Measurements from ENCODE around the gene MAMLD1.

MAMLD1 gene

DNA sequence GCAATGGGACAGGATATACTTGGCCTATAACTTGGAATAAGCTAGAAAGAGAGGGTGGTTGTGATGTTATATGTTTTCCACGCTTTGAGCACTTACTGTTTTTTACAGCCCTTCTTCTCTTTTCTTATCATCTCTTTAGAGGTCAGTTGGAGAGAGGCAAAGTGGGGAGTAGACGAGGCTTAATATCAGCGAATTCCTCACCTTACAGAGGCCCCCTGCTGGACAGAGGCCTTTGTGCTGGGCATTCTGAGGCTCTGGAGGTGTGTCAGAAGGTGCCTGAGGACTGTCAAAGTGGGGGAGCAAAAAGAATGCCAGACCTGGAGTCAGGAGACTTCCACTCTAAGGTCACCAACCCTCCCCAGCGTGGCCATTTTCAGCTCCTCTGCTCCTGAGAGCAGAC, 42.5 kb downstream of the MAMLD1 start:
- DNase-seq (ENCODE audit: low read depth, low spot score): no peak

GRCh38 chrX:150406596-150406995, 43.5 kb downstream of the MAMLD1 start:
- no peak for DNase-seq (ENCODE audit: low read depth, low spot score)

DNA sequence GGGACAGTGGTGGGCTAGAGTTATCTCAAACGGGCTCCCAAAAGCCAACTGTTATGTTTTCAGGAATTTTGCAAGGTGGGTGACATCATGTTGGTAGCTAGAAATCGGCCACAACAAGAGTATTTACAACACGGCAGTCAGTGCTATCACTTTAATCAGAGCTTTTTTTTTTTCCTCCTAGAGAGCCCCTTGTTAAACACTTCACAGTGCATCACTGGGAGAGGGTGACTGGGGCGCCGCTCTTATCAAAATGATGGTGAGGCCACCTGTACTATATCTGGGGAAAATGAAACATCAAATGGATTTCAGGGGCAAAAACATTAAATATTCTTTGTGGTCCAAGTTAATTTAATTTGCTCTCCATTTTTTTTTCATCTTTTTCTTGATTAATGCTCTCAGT, 44.9 kb downstream of the MAMLD1 start:
- no peak for DNase-seq (ENCODE audit: low read depth, low spot score)

- DNase-seq (ENCODE audit: low read depth, low spot score): no peak
These were observed 45.4 kb downstream of the MAMLD1 start for GRCh38 chrX:150408561-150408960.

DNA sequence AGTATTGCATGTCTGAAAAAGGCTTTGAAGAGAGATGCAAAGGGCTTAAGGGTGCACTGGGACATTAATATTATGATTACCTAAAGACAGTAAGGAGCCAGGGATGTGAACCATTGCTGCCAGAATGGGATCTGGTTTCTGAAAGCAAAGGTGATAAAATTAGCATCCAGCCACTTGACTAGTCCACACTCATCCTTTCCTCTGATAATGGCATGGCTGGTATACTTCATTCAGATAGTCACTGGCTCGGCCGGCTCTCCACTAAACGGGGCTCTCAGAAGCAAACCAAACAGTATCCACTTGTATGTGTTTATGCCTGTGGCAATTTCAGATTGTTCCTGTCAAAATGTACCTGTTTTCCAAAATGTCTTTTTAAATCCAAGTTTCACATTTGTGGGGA, 46.4 kb downstream of the MAMLD1 start:
- no peak for DNase-seq (ENCODE audit: low read depth, low spot score)

DNA sequence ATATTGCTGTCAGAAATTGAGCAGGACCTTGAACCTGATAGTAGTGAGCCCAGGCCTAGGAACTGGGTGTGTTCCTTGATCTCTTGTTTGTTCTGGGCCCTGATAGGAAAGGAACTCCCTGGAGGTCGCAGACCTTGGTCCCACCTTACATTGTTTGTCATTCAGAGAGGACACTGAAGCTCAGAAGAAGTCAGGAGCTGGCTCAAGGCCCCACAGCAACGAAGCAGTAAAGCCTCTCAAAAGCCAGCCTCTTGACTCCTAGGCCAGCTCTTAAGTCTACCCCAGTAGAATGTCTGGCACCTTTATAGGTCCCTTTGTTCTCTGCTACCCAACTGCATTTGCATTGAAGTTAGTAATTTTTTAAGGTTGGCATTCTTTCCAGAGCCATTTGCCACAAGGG, 46.8 kb downstream of the MAMLD1 start:
- DNase-seq (ENCODE audit: low read depth, low spot score): no peak

DNA sequence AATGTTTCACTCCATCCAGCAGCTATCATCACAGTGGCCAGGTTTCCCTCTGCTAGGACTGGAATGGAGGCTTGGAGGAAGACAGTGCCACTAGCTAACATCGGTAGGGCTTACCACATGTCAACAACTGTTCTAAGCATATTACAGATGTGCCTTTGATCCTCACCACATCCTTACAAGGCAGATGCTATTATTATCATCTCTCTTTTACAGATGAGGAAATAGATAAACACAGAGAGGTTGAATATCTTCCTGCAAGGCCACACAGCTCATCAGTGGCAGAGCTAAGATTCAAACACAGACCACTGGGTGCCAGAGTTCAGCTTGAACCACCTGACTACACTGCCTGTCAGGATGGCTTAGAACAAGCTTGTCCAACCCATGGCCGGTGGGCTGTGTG, 47.4 kb downstream of the MAMLD1 start:
- no peak for DNase-seq (ENCODE audit: low read depth, low spot score)

DNA sequence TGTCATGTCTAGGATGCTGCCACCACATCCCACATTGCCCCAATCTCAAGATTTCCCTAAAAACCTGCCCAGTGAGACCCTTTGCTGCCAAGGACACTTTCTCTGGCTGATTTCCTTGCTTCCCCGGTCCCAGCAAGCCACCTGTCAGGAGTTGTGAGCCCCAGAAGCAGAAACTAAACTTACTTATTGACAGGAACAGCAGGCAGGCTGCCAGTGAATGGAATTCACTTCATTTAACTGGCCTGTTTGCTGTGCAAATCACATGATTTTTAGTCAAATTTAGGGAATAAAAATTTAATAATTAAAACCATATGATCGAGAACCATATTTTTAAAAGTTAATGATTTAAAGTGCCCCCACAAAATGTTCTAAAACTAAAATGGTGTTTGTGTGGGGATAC, 48.5 kb downstream of the MAMLD1 start:
- no peak for DNase-seq (ENCODE audit: low read depth, low spot score)

DNA sequence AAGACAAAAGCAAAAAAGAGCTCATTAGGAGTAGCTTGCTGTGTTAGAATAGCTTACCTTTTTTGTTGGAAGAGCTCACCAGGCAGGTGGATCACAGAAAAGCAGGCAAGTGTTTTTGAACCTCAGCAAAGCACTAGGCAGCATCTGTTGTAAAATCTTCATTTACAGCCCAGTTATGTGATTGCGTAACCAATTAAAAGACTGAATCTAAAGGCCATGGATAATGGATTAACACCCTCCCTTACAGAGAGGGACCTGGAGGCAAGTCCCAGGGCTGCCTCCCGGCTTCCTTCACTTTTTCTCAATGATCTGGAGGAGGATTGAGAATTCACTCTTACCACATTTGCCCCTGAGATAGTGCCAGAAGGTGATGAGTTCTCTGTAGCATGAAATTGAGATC, 51.1 kb downstream of the MAMLD1 start:
- no peak for DNase-seq (ENCODE audit: low read depth, low spot score)

- DNase-seq (ENCODE audit: low read depth, low spot score): no peak
These were observed 53.4 kb downstream of the MAMLD1 start for GRCh38 chrX:150416469-150416868.

GRCh38 chrX:150421816-150422215, 58.7 kb downstream of the MAMLD1 start:
- peak; percentile 48 for DNase-seq (ENCODE audit: low read depth, low spot score)

DNA sequence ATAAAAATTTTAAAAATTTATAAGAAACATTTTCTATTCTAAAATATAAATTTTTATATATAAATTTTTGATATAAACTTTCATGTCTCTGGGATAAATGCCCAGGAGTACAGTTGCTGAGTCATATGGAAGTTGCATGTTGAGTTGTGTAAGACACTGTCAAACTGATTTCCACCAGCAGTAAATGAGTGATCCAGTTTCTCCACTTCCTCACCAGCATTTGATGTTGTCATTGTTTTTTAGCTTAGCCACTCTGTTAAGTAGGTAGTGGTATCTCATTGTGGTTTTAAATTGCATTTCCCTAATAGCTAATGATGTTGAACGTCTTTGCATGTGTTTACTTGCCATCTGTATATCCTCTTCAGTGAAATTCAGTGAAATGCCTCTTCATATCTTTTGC, 66.5 kb downstream of the MAMLD1 start:
- DNase-seq (ENCODE audit: low read depth, low spot score): no peak

GRCh38 chrX:150436195-150436594, 73.1 kb downstream of the MAMLD1 start:
- no peak for DNase-seq (ENCODE audit: low read depth, low spot score)

- DNase-seq (ENCODE audit: low read depth, low spot score): no peak
These were observed 75.0 kb downstream of the MAMLD1 start for GRCh38 chrX:150438165-150438564.

GRCh38 chrX:150446151-150446550, 83.0 kb downstream of the MAMLD1 start:
- DNase-seq (ENCODE audit: low read depth, low spot score): no peak

DNA sequence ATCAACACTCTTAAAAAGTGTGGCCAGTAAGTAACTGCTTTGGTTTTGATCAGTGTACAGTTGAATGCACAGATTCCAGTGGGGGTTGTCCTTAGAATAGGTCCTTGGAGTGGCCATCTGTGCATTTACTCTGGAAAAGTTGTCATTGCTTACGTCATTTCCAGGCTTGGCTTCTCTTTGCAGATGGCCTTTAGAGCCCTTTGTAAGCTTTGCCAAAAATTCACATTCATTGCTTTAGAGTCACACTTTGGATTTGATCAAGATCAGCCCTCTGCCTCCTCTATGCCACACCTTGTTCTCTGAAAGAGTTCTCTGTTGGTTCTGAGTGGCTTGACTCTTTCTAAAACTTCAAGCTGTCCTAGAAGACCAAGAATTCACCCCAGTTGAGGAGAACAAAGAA, 83.9 kb downstream of the MAMLD1 start:
- DNase-seq (ENCODE audit: low read depth, low spot score): no peak

DNA sequence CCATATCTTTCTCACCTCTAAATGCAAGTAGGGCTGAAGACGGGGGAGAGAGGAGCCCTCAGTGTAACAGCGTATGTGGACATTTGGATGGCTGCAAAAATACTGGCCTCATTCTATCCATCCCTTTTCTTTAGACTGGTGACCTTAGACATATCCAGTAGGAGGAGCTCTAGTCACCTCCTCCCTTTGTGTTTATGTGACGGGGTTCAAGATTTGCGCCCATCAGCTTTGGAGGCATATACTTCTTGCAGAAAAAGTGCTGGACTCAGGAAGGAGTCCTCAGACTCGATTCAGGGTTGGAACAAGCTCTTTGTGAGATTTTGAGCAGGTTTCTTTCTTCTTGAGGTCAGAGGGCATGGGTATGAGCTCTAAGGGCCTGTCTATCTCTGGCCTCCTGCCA, 86.2 kb downstream of the MAMLD1 start:
- no peak for DNase-seq (ENCODE audit: low read depth, low spot score)

DNA sequence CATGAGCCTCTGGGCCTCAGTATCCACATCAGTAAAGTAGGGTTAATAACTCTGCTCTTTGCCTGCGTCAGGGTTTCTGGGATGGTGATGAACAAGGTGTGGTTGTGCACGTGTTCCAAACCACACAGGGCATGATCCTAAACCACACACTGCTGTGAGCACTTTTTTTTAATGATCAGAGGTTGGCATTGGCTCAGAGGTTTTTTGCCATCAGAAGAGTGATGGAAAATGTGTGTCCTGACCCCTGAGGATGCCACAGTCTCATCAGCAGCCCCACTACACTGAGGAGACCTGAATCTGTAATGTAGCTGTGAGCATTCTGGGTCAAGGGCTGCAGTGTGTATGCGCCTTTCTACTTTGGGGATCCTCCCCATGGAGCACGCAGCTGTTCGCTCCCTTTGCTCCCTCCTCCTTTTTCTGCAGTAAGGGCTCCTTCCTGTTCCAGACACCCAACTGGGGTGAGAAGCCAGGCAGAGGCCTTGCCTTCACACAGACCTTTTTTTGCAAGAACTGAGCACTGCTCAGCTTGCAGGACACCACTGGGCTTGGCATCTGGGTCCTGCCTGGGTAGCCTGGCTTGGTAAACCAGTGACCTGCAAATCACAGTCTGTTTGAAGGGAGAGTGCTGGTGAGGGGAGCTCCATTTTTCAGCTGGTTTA, 87.5 kb downstream of the MAMLD1 start:
- no peak for DNase-seq (ENCODE audit: low read depth, low spot score)

- no peak for DNase-seq (ENCODE audit: low read depth, low spot score)
These were observed 88.8 kb downstream of the MAMLD1 start for GRCh38 chrX:150451953-150452352.

DNA sequence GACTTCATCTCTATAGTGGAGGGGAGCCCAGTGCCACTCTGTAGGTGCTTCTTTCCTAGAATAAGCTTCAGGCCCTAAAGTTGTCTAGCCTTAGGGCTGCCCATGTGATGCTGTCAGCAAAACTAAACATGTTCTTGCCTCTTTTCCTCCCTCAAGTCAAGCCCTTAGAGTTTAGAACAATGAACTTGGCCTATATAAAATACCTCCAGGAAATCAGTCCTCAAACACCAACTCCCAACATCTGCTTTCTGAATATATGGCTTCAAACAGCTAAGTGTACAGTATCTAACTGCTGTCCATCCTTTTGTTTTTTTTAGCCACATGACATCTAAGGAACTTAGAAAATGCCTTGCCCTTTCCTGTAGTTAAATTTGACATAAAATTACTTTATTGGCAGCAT, 91.0 kb downstream of the MAMLD1 start:
- DNase-seq (ENCODE audit: low read depth, low spot score): no peak

- DNase-seq (ENCODE audit: low read depth, low spot score): no peak
These were observed 91.5 kb downstream of the MAMLD1 start for GRCh38 chrX:150454508-150455214.

GRCh38 chrX:150455215-150455608, 92.1 kb downstream of the MAMLD1 start:
- no peak for DNase-seq (ENCODE audit: low read depth, low spot score)

DNA sequence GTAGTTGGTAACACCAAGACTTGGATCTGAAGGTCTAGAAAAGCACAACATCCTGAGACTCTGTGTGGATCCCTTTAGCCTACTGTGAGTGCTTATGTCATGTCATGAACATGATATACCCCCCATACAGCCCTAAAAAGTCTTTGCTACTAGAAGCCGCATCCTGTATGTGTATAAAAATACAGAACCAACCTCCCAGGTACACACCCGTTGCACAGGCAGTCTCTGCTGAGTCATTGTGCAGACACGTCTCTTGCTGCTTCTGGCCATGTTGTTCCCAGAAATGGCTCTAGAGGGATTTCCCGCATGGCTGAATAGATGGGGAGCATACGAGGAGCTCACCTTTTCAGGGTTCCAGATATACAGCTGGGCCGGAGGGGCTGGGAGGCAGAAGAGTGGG, 93.3 kb downstream of the MAMLD1 start:
- no peak for DNase-seq (ENCODE audit: low read depth, low spot score)

DNA sequence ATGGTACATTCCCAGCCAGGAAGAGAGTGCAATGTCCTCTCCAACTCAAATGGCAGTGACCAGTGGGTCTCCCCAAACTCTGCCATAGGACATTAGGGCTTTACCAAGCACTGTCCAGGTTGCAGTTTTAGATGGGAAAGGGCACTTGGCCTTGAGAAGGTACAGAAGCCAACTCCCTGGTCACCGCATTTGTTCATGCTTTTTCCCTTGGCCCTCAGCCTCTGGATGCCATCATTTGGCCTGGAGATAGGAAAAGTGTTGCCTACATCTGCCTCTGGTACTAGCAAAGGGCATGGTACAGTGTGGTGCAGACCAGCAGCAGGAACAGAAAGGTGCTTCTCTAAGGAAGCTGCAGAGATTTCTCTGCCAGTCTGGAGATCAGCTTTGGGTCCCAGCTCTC, 93.8 kb downstream of the MAMLD1 start:
- DNase-seq (ENCODE audit: low read depth, low spot score): no peak
